ENCODE data around the gene ARHGEF10L.

ARHGEF10L gene

GRCh38 chr1:17531343-17531681 is 8.2 kb upstream of the ARHGEF10L start:
- Histone ChIP-seq H3K4me1 (ENCODE audit: insufficient read depth, low read length) (no peaks in the 10 kb centered on the region), H3K4me2 (ENCODE audit: insufficient read depth, low read length) (no peak overlapping the region), H3K9me3 (ENCODE audit: insufficient read depth, low read length, severe bottlenecking) (no peaks in the 10 kb centered on the region), H2AFZ (ENCODE audit: low read depth, low read length) (no peak overlapping the region; the same call in 1 of the 2 replicates), H3K4me3 (ENCODE audit: low read depth in 1 of 2, low read length in 2 of 2) (no peak overlapping the region), H3K27me3 (ENCODE audit: insufficient read depth, low read length, poor library complexity) (no peaks in the 10 kb centered on the region), H4K20me1 (ENCODE audit: insufficient read depth, low read length) (no peaks in the 10 kb centered on the region), H3K79me2 (ENCODE audit: insufficient read depth, low read length) (no peaks in the 10 kb centered on the region), H3K36me3 (ENCODE audit: insufficient read depth, low read length) (no peaks in the 10 kb centered on the region), H3K27ac (ENCODE audit: low read length) (no peak overlapping the region), H3K9ac (ENCODE audit: low read depth, low read length) (no peak overlapping the region)
- ATAC-seq (ENCODE audit: insufficient read depth, low read depth): no peak
- no peak for TF ChIP-seq EZH2 (IDR thresholded peaks at IDR 0.05; ENCODE audit: borderline replicate concordance, low read depth, low read length, severe bottlenecking)
- TF ChIP-seq, protein P1, sequence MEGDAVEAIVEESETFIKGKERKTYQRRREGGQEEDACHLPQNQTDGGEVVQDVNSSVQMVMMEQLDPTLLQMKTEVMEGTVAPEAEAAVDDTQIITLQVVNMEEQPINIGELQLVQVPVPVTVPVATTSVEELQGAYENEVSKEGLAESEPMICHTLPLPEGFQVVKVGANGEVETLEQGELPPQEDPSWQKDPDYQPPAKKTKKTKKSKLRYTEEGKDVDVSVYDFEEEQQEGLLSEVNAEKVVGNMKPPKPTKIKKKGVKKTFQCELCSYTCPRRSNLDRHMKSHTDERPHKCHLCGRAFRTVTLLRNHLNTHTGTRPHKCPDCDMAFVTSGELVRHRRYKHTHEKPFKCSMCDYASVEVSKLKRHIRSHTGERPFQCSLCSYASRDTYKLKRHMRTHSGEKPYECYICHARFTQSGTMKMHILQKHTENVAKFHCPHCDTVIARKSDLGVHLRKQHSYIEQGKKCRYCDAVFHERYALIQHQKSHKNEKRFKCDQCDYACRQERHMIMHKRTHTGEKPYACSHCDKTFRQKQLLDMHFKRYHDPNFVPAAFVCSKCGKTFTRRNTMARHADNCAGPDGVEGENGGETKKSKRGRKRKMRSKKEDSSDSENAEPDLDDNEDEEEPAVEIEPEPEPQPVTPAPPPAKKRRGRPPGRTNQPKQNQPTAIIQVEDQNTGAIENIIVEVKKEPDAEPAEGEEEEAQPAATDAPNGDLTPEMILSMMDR (IDR thresholded peaks at IDR 0.05; ENCODE audit: borderline replicate concordance, extremely low read depth, low read length, poor library complexity, severe bottlenecking): no peak
- no peak for DNase-seq

- Histone ChIP-seq H2AFZ (ENCODE audit: low read depth, low read length) (no peak overlapping the region; the same call in 1 of the 2 replicates), H3K27ac (ENCODE audit: low read length) (no peak overlapping the region), H3K4me1 (ENCODE audit: insufficient read depth, low read length) (no peaks in the 10 kb centered on the region), H3K9me3 (ENCODE audit: insufficient read depth, low read length, severe bottlenecking) (no peaks in the 10 kb centered on the region), H3K4me2 (ENCODE audit: insufficient read depth, low read length) (no peak overlapping the region), H3K27me3 (ENCODE audit: insufficient read depth, low read length, poor library complexity) (no peaks in the 10 kb centered on the region), H3K4me3 (ENCODE audit: low read depth in 1 of 2, low read length in 2 of 2) (no peak overlapping the region), H3K36me3 (ENCODE audit: insufficient read depth, low read length) (no peaks in the 10 kb centered on the region), H3K79me2 (ENCODE audit: insufficient read depth, low read length) (no peaks in the 10 kb centered on the region), H3K9ac (ENCODE audit: low read depth, low read length) (no peak overlapping the region), H4K20me1 (ENCODE audit: insufficient read depth, low read length) (no peaks in the 10 kb centered on the region)
- DNase-seq (no peak), ATAC-seq (ENCODE audit: insufficient read depth, low read depth) (no peak)
- TF ChIP-seq, protein P1 (IDR thresholded peaks at IDR 0.05; ENCODE audit: borderline replicate concordance, extremely low read depth, low read length, poor library complexity, severe bottlenecking): no peak
- no peak for TF ChIP-seq EZH2 (IDR thresholded peaks at IDR 0.05; ENCODE audit: borderline replicate concordance, low read depth, low read length, severe bottlenecking)
These were observed 7.6 kb upstream of the ARHGEF10L start for GRCh38 chr1:17531682-17532487.

- Histone ChIP-seq H3K36me3 (ENCODE audit: insufficient read depth, low read length) (no peaks in the 10 kb centered on the region), H3K4me1 (ENCODE audit: insufficient read depth, low read length) (no peaks in the 10 kb centered on the region), H3K4me2 (ENCODE audit: insufficient read depth, low read length) (no peak overlapping the region), H3K27ac (ENCODE audit: low read length) (no peak overlapping the region), H3K4me3 (ENCODE audit: low read depth in 1 of 2, low read length in 2 of 2) (no peak overlapping the region), H3K9ac (ENCODE audit: low read depth, low read length) (no peak overlapping the region), H3K79me2 (ENCODE audit: insufficient read depth, low read length) (no peaks in the 10 kb centered on the region), H3K9me3 (ENCODE audit: insufficient read depth, low read length, severe bottlenecking) (no peaks in the 10 kb centered on the region), H3K27me3 (ENCODE audit: insufficient read depth, low read length, poor library complexity) (no peaks in the 10 kb centered on the region), H4K20me1 (ENCODE audit: insufficient read depth, low read length) (no peaks in the 10 kb centered on the region; the same call in 1 of the 2 replicates), H2AFZ (ENCODE audit: low read depth, low read length) (no peak overlapping the region)
- DNase-seq (no peak), ATAC-seq (ENCODE audit: insufficient read depth, low read depth) (no peak)
- no peak for TF ChIP-seq EZH2 (IDR thresholded peaks at IDR 0.05; ENCODE audit: borderline replicate concordance, low read depth, low read length, severe bottlenecking)
- TF ChIP-seq, protein P1 (IDR thresholded peaks at IDR 0.05; ENCODE audit: borderline replicate concordance, extremely low read depth, low read length, poor library complexity, severe bottlenecking): no peak
These were observed 6.3 kb upstream of the ARHGEF10L start for GRCh38 chr1:17533201-17533600.
